GM13977 (cell line): ENCODE results near the gene SNX10.

Experiments used
- DNase-seq: peaks from one replicate; pipeline ENCODE4 v3.0.0; 2012; ENCODE audit warnings: low spot score
- in situ Hi-C: fragments of 300-500 bp; cut with MboI; formaldehyde crosslinking; loops from one replicate; pipeline ENCODE4 v1.12.0; 2022; ENCODE audit warnings: low sequenced_read_pairs, low pct_unique_long_range_greater_than_20kb, mixed read lengths, inconsistent platforms; ENCODE audit not compliant: unreplicated experiment
- TF ChIP-seq, protein P1 (sequence below): IDR thresholded peaks from 2 replicates; pipeline ENCODE4 v1.5.1; 2012; ENCODE audit warnings: mild to moderate bottlenecking, control low read depth; ENCODE audit not compliant: insufficient read depth; ENCODE audit errors: extremely low read depth, missing control alignments

SNX10 gene

DNA sequence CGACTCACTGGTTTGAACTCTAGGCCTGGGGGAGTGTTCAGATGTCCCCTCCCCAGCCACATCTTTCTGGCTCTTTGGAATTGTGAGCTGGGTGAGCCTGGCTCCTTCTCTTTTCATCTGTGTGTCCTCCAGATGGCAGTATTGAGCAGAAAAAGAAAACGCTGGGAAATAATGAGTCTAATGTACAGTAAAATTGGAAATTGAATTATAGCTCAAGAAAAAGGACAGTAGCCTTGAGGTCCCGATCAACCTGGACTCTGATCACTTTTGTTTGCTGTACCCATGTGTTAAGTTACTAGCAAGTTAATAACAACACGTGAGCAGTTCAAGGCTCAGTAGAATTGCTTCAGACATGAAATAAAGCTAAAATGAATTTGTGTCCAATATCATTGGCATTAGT is 77.9 kb downstream of the SNX10 start:
- peak; percentile 36 for DNase-seq

DNA sequence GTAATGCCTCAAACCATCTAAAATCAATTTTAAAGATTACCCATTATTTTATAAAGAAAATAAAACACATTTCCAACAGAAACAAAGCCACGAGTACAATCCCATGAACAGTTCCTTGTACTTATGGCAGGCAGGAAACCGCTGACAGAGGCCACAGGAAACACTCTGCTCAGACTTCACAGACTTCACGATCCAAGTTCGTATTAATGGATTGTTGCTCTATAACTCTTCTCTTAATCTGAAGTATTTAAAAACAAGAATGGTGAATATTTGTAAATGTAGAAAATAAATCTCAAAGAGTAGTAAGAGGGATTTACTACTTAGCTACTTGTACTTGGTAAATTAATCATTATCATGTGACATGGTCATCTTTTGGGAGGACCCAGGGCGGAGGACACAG is 78.3 kb downstream of the SNX10 start:
- TF ChIP-seq, protein P1, sequence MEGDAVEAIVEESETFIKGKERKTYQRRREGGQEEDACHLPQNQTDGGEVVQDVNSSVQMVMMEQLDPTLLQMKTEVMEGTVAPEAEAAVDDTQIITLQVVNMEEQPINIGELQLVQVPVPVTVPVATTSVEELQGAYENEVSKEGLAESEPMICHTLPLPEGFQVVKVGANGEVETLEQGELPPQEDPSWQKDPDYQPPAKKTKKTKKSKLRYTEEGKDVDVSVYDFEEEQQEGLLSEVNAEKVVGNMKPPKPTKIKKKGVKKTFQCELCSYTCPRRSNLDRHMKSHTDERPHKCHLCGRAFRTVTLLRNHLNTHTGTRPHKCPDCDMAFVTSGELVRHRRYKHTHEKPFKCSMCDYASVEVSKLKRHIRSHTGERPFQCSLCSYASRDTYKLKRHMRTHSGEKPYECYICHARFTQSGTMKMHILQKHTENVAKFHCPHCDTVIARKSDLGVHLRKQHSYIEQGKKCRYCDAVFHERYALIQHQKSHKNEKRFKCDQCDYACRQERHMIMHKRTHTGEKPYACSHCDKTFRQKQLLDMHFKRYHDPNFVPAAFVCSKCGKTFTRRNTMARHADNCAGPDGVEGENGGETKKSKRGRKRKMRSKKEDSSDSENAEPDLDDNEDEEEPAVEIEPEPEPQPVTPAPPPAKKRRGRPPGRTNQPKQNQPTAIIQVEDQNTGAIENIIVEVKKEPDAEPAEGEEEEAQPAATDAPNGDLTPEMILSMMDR: no peak
- in situ Hi-C loops: loop anchor here (10.0 to 25.0 kb wide), 4 partner anchors 135 to 792 kb away; partner anchors contain the start of genes HOXA10, HOXA3, HOXA7 and HOXA9

More for the DNA sequence above, 77.9 kb downstream of the SNX10 start:
- TF ChIP-seq, protein P1: peak; percentile 68
- in situ Hi-C loops: loop anchor here (5.0 to 25.0 kb wide), 3 partner anchors 282 to 793 kb away; partner anchors contain the start of genes HOXA10, HOXA3, HOXA7 and HOXA9

DNA sequence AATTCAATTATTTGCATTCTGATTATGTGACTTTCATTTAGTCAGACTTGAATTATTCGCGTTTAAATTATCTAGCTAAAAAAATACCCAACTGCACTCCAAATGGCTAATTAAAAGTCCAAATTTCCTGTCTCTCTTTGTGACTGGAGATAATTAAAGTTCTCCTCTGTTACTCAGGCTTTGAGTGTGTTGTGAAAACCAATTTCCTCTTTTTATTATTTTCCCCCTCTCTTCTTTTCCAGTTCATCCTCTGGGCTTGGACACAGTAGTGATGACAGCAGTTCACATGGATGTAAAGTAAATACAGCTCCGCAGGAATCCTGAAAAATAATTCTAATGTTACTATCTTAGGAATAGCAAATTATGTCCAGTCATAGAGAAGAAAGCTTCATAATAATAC is 80.6 kb downstream of the SNX10 start:
- no peak for DNase-seq
- TF ChIP-seq, protein P1: no peak
- in situ Hi-C loops: loop anchor here (10.0 to 25.0 kb wide), 4 partner anchors 133 to 790 kb away; partner anchors contain the start of genes HOXA10, HOXA3, HOXA7 and HOXA9

More for the DNA sequence above, 78.3 kb downstream of the SNX10 start:
- no peak for DNase-seq

DNA sequence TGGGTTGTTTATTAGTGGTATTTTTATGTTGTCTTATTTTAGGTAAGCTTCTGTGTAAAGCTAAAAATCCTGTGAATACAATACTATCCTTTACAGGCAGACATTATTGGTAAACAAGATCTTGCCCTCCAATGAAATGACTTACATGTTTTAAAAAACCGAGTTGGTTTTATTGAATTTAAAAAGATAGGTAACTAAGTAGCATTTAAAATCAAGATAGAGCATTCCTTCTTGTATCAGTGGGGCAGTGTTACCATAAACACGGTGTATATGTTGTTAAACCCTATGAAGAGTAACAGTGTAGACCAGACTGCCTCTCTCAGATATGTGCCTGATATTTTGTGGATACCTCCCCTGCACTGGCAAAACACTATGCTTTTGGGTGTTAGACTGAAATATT is 81.0 kb downstream of the SNX10 start:
- in situ Hi-C loops: loop anchor here (10.0 to 25.0 kb wide), 4 partner anchors 132 to 790 kb away; partner anchors contain the start of genes HOXA10, HOXA3, HOXA7 and HOXA9
- TF ChIP-seq, protein P1: no peak
- DNase-seq: no peak

DNA sequence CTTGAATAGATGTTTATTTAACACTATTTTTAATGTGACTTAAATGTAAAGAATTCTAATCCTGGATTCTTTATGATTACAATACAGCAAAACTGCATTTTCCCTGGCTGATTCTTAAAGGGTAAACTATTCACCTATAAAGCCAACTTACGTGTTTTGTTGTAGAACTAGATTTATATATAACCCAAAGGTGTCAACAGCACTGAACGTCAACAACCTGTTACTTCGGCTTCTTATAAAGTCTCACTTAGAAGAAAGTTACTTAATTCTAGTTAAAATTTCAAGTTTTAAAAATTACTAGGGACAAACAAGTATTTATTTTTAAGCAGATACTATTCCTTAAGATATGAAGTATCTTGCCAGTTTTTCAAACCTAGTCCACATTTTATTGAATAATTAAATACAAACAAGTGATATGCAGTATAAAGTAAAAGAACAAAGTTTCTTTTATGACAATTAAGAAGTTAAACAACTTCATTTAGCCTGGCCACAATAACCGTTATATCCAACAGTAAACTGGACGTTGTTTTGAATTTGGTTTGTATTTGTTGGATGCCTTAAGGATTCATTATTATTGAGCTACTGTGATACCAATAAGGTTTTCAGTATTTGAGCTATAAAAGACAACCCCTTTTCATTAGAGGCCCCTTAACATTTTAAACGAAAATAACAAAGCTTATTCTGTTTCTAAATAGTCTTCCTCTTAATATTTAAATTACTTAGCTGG is 83.1 kb downstream of the SNX10 start:
- TF ChIP-seq, protein P1: no peak
- DNase-seq: no peak
- in situ Hi-C loops: loop anchor here (10.0 to 25.0 kb wide), 4 partner anchors 130 to 787 kb away; partner anchors contain the start of genes HOXA10, HOXA3, HOXA7 and HOXA9

DNA sequence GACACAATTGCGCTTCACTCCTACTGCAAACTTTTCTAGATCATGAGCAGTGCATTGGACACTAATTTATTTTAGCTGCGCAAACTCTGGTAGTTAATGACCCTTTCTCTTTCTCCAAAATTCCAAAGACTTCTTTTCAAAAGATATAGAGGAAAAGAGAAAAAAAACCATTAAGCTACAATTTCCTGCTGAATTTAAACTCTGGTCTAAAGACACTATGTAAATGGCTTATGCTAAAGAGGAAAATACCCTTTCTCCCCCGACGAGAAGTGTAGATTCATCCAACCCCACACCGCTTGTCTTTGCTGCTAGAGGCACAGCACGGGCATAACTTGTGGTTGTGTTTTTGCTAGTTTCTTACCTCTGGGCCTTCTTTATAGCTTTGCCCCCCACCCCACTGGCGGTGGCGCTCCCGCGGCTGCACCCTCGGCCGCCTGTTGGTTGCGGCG is 84.1 kb downstream of the SNX10 start:
- TF ChIP-seq, protein P1: no peak

More for the DNA sequence above, 84.1 kb downstream of the SNX10 start:
- DNase-seq: no peak
- in situ Hi-C loops: loop anchor here (10.0 kb wide), 2 partner anchors 129 to 299 kb away; no protein-coding TSS in a partner anchor
